DND-41 (cell line): ENCODE measurements around the gene SSR4.

Source experiments
- EZH2 ChIP-seq: IDR thresholded peaks from 3 replicates; pipeline ENCODE4 v1.6.1; 2012; ENCODE audit warnings: borderline replicate concordance, low read depth, mild to moderate bottlenecking, moderate library complexity, low read length, inconsistent platforms; ENCODE audit not compliant: severe bottlenecking
- TF ChIP-seq, protein P1 (sequence below): IDR thresholded peaks from 2 replicates; pipeline ENCODE4 v1.5.1; 2012; ENCODE audit warnings: borderline replicate concordance, low read length, moderate library complexity, mild to moderate bottlenecking; ENCODE audit not compliant: poor library complexity, severe bottlenecking; ENCODE audit errors: extremely low read depth

DNA sequence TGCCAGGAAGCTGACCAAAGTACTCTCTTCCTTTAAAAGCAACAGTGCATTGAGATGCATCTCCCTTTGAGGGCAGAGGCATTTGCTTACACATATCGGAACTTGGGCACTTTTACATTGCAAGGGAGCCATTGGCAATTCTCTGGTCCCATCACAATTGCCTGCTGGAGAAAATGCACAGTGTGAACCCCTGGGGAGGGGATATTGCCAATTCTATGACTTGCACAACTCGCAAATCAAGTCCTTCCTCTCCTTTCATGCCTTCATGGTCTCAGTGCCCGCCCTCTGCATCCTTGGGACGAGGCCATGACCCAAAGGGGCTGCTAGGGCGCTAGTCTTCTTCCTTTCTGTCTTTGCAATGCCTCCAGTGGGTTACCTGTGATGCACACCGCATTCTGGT lies 50.7 kb downstream of the SSR4 start:
- TF ChIP-seq, protein P1, sequence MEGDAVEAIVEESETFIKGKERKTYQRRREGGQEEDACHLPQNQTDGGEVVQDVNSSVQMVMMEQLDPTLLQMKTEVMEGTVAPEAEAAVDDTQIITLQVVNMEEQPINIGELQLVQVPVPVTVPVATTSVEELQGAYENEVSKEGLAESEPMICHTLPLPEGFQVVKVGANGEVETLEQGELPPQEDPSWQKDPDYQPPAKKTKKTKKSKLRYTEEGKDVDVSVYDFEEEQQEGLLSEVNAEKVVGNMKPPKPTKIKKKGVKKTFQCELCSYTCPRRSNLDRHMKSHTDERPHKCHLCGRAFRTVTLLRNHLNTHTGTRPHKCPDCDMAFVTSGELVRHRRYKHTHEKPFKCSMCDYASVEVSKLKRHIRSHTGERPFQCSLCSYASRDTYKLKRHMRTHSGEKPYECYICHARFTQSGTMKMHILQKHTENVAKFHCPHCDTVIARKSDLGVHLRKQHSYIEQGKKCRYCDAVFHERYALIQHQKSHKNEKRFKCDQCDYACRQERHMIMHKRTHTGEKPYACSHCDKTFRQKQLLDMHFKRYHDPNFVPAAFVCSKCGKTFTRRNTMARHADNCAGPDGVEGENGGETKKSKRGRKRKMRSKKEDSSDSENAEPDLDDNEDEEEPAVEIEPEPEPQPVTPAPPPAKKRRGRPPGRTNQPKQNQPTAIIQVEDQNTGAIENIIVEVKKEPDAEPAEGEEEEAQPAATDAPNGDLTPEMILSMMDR = no peak
- TF ChIP-seq EZH2 = no peak
